Body of pancreas (tissue), 4 donors: ENCODE data around the gene CD86. TPM values are rescaled to one million over a fixed set of nuclear protein-coding genes. Genes with fewer than 3 reads are reported as not detected.

Experiments
- ATAC-seq: fragments of 150-250 bp; one replicate; pipeline ENCODE4 v1.9.1; 2016
- DNase-seq, 4 donors: peaks; one replicate each; pipeline ENCODE4 v3.0.0-alpha.2; 2019
- H3K27ac ChIP-seq, 4 donors: fragments of 200-600 bp; sonication (generic); 1 replicate in 3 of 4; 2 replicates in 1 of 4; pipeline versions ENCODE4 v1.5.1 to v1.6.1; 2016 to 2019; ENCODE audit warnings: mild to moderate bottlenecking in 1 of 4, mixed read lengths in 1 of 4, moderate library complexity in 1 of 4
- H3K27me3 ChIP-seq, 2 donors: fragments of 200-600 bp; sonication (generic); one replicate each; pipeline ENCODE4 v1.6.0; 2016; ENCODE audit warnings: mild to moderate bottlenecking in 1 of 2
- H3K36me3 ChIP-seq, 2 donors: fragments of 200-600 bp; sonication (generic); replicated peaks in 1 of 2; 2 replicates each; pipeline ENCODE4 v1.5.1; 2016; ENCODE audit warnings: low read depth in 2 of 2; ENCODE audit not compliant: insufficient read depth in 1 of 2
- H3K4me1 ChIP-seq: fragments of 200-600 bp; sonication (generic); one replicate; pipeline ENCODE4 v1.6.0; 2016
- H3K4me3 ChIP-seq, 2 donors: fragments of 200-600 bp; sonication (generic); 1 replicate in 1 of 2; 2 replicates in 1 of 2; pipeline ENCODE4 v1.5.1; 2016 to 2019
- H3K9me3 ChIP-seq, 3 donors: fragments of 200-600 bp; sonication (generic); 1 replicate in 2 of 3; 2 replicates in 1 of 3; pipeline ENCODE4 v1.5.1; 2016
- POLR2A ChIP-seq, 3 donors: fragments of 450-650 bp; IDR thresholded peaks; one replicate each; pipeline ENCODE4 v1.6.1; 2016; ENCODE audit warnings: antibody characterized with exemption in 3 of 3, mild to moderate bottlenecking in 2 of 3
- WGBS, 2 donors: methylation state at CpG; one replicate each; pipeline ENCODE4 v1.1.5; 2017; 5-methylcytosine and 5-hydroxymethylcytosine counted together
- intact Hi-C: fragments of 100-400 bp; cut with DNase I; formaldehyde crosslinking; loops from one replicate; pipeline ENCODE4 v1.15.1; 2023
- total RNA-seq, 2 donors: library from RNA; depleted of rRNA; stranded (reverse); fragments of >200 nt; gene quantifications; one replicate each; pipeline ENCODE4 v1.1.0, GENCODE V29; 2016
- TF ChIP-seq, protein P1 (sequence below), 7 experiments: fragments of 450-650 bp in 4 of 7; fragments of 200-600 bp in 3 of 7; sonication (generic) in 3 of 7; IDR thresholded peaks; one replicate each; pipeline ENCODE4 v1.5.1; 2016 to 2019; ENCODE audit warnings: antibody characterized with exemption in 7 of 7

The CD86 gene
- total RNA-seq, 2 donors from 2014 or later, result 2.9 to 7.6 TPM

DNA sequence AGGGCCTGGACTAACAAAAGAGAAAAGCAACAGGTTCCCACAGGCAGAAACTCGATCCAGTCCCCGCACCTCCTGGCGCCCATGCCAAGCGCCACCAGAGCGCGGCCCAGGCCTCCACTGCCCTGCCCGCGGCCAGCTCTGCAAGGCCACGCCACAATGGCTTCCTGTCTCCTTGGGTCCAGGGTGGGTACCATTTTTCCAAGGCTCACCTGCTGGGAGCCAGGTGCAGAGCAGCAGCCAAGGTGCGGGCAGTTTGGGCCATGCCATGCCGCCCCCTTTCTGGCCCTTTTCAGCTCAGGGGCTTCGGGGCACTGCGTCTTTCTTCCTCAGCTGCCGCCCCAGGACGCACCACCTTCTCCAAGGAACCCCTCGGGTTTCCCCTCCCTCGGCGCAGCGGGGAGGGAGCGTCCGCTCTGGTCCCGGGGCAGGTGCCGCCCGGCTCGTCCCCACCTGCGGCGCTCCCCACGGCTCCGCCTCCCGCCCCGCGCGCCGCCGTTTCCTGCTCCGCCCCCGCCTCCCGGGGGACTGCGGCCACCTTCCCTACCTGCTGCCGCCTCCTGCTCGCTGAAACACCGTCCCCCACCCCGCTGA lies 33.3 kb upstream of the CD86 start, which contains the start of gene ILDR1:
Gene ILDR1, minus strand, starts transcription at position 437 of the 591 bp plus-strand sequence. Its CDS starts 170 bp downstream, at position 267.
- ATAC-seq, result peak; percentile 97
- H3K27me3 ChIP-seq, result no peaks in the 10 kb centered on the region
- H3K27ac ChIP-seq, result peak within 1 kb of the TSS; percentile 37 to 84 (median 82)
- intact Hi-C loops, result no loop called here
- H3K4me3 ChIP-seq, result peak within 1 kb of the TSS; percentile 47 to 74
- TF ChIP-seq, protein P1, sequence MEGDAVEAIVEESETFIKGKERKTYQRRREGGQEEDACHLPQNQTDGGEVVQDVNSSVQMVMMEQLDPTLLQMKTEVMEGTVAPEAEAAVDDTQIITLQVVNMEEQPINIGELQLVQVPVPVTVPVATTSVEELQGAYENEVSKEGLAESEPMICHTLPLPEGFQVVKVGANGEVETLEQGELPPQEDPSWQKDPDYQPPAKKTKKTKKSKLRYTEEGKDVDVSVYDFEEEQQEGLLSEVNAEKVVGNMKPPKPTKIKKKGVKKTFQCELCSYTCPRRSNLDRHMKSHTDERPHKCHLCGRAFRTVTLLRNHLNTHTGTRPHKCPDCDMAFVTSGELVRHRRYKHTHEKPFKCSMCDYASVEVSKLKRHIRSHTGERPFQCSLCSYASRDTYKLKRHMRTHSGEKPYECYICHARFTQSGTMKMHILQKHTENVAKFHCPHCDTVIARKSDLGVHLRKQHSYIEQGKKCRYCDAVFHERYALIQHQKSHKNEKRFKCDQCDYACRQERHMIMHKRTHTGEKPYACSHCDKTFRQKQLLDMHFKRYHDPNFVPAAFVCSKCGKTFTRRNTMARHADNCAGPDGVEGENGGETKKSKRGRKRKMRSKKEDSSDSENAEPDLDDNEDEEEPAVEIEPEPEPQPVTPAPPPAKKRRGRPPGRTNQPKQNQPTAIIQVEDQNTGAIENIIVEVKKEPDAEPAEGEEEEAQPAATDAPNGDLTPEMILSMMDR (IDR thresholded peaks at IDR 0.05), result peak in 2 of 7 experiments; percentile 6 to 15
- peak; percentile 34 to 73 (median 65) for TF ChIP-seq POLR2A (IDR thresholded peaks at IDR 0.05)
- H3K36me3 ChIP-seq, result no peaks in the 10 kb centered on the region
- H3K4me1 ChIP-seq, result peaks cover 11% of the 10 kb centered on the region
- no peaks in the 10 kb centered on the region for H3K9me3 ChIP-seq
- peak; percentile 68 to 82 (median 72) for DNase-seq
- 5 to 6% methylated on average over 26 to 33 of the region's 43 CpGs for WGBS, 2 donors

DNA sequence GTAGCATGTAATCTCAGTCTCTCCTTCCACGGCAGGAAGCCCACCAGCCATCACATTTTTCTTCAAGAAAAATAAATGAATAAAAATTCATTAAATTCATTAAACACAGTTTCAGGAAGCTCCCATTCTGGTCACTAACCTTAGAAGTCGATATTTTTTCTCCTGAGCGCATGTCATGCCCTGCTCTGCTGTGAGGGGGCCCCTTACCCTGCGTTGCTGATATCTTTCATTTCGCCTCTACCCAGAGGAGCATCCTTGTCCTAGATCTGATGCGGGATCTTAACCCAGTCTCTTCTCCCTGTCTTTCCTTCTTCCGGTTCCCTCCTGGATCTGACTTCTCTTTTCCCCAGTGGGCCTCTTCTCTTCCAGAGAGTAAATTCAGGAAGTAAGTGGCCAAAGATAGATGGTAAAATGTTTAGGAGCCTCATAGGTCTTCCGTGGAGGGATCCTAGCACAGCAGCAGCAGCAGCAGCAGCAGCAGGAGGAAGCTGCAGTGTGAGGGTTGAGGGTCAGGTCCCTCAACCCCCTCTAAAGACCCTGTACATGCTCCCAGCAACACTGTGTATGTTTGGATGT lies 31.7 kb upstream of the CD86 start:
- ATAC-seq (no peak), DNase-seq (no peak)
- intact Hi-C loops, result no loop called here
- Histone ChIP-seq H3K27me3 (no peaks in the 10 kb centered on the region), H3K27ac (no peak overlapping the region), H3K9me3 (no peaks in the 10 kb centered on the region), H3K4me1 (peaks cover 11% of the 10 kb centered on the region), H3K4me3 (no peak overlapping the region), H3K36me3 (no peaks in the 10 kb centered on the region)
- 75 to 76% methylated on average over 8 of the region's 8 CpGs for WGBS, 2 donors
- TF ChIP-seq, protein P1 (IDR thresholded peaks at IDR 0.05), result no peak
- TF ChIP-seq POLR2A (IDR thresholded peaks at IDR 0.05), result no peak

DNA sequence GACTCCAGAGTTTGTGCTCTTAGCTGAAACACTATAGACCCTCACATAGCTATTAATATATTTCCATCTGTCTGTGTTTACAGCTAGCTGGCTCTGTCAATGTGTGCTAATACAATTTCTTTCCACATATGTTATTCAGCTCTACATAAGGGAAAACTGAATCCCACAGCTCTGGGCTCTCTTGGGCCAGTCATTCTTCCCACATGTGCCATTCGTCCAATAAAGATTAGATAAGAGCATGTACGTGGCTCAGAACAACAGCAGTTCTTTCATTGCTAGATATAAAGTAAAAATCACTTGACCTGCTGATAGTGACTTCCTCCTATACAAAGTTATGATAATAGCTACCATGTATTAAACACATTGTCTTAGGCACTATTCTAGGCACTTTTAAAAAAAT lies 30.4 kb upstream of the CD86 start:
- intact Hi-C loops, result no loop called here
- Histone ChIP-seq H3K9me3 (no peaks in the 10 kb centered on the region), H3K4me3 (no peak overlapping the region), H3K27ac (no peak overlapping the region), H3K27me3 (no peaks in the 10 kb centered on the region), H3K4me1 (peaks cover 11% of the 10 kb centered on the region), H3K36me3 (no peaks in the 10 kb centered on the region)
- 7 to 10% methylated on average over 2 of the region's 2 CpGs for WGBS, 2 donors
- DNase-seq, result no peak
- no peak for TF ChIP-seq POLR2A (IDR thresholded peaks at IDR 0.05)
- TF ChIP-seq, protein P1 (IDR thresholded peaks at IDR 0.05), result no peak
- no peak for ATAC-seq

DNA sequence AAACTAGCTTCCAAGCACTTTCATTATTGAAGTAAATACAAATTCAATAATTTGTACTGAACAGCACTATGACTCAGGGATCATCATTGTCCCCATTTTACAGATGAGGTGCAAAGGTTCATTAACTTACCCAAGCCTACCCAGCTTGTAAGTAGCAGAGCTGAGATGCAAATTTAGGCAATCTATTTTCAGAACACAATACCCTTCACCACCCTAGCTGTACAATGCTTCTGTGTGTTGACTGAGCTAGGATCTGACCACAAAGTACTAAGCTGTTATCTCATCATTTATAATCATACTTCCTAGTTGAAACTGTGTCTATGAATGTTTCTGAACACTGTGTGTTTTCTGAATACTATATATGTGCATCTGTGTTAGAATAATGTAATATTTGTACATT lies 29.9 kb upstream of the CD86 start:
- Histone ChIP-seq H3K4me3 (no peak overlapping the region), H3K36me3 (no peaks in the 10 kb centered on the region), H3K27me3 (no peaks in the 10 kb centered on the region), H3K9me3 (no peaks in the 10 kb centered on the region), H3K27ac (no peak overlapping the region), H3K4me1 (peaks cover 11% of the 10 kb centered on the region)
- TF ChIP-seq POLR2A (IDR thresholded peaks at IDR 0.05), result no peak
- TF ChIP-seq, protein P1 (IDR thresholded peaks at IDR 0.05), result no peak
- DNase-seq, result no peak
- intact Hi-C loops, result no loop called here
- no peak for ATAC-seq
